Suprapubic skin (tissue), 4 donors: ENCODE measurements around the gene PTGES2. TPM values are rescaled to one million over a fixed set of nuclear protein-coding genes. Genes with fewer than 3 reads are reported as not detected.

Source experiments
- DNase-seq, 2 donors: peaks; one replicate each; pipeline ENCODE4 v3.0.0-alpha.2; 2019; ENCODE audit warnings: low spot score in 2 of 2
- H3K27ac ChIP-seq: fragments of 200-600 bp; sonication (generic); one replicate; pipeline ENCODE4 v1.5.1; 2019
- H3K27me3 ChIP-seq: fragments of 200-600 bp; sonication (generic); one replicate; pipeline ENCODE4 v1.5.1; 2019
- H3K36me3 ChIP-seq: fragments of 200-600 bp; sonication (generic); one replicate; pipeline ENCODE4 v1.5.1; 2019
- H3K4me1 ChIP-seq: fragments of 200-600 bp; sonication (generic); one replicate; pipeline ENCODE4 v1.5.1; 2019
- H3K4me3 ChIP-seq: fragments of 200-600 bp; sonication (generic); one replicate; pipeline ENCODE4 v1.5.1; 2019; ENCODE audit warnings: mild to moderate bottlenecking
- H3K9me3 ChIP-seq: fragments of 200-600 bp; sonication (generic); one replicate; pipeline ENCODE4 v1.5.1; 2019
- EP300 ChIP-seq: sonication (generic); formaldehyde crosslinking; IDR thresholded peaks from one replicate; pipeline ENCODE4 v1.6.1; 2017; ENCODE audit warnings: antibody characterized with exemption
- POLR2A ChIP-seq, 2 donors: fragments of 450-650 bp; IDR thresholded peaks; one replicate each; pipeline ENCODE4 v1.6.1; 2017; ENCODE audit warnings: antibody characterized with exemption in 2 of 2, mild to moderate bottlenecking in 2 of 2, moderate library complexity in 2 of 2
- POLR2AphosphoS5 ChIP-seq, 3 donors: sonication (generic); formaldehyde crosslinking; IDR thresholded peaks; one replicate each; pipeline ENCODE4 v1.6.1; 2017; ENCODE audit warnings: antibody characterized with exemption in 3 of 3
- WGBS: methylation state at CpG from one replicate; pipeline ENCODE4 v1.1.5; 2018; 5-methylcytosine and 5-hydroxymethylcytosine counted together
- total RNA-seq, 4 donors: library from RNA; depleted of rRNA; stranded (reverse); fragments of >200 nt; gene quantifications; one replicate each; pipeline ENCODE4 v1.1.0, GENCODE V29; 2016
- TF ChIP-seq, protein P1 (sequence below), 2 donors: fragments of 200-600 bp in 1 of 2; fragments of 450-650 bp in 1 of 2; sonication (generic) in 1 of 2; IDR thresholded peaks; one replicate each; pipeline ENCODE4 v1.5.1; 2016 to 2019; ENCODE audit warnings: antibody characterized with exemption in 2 of 2, mild to moderate bottlenecking in 1 of 2, moderate library complexity in 1 of 2

The PTGES2 gene
- total RNA-seq, 4 donors from 2014 or later = 47.4 to 76.0 (median 55.9) TPM

DNA sequence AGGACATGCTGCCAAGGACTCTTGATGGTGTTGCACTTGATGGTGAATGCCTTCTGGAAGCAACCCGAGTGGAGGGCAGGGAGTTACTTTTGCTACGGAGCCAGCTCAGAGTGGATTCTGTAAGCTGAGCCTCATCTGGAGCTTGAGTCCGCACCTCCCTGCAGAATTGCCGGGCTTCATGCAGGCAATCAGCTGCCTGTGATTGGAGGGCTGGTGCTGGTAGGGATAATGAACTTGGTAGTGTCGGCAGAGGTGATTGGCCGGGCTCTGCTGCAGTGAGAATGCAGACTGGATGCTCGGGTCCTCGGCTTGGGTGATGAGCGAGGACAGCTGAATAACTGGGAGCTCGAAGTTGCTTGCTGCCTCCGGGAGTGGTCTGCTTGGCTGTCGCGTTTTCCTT lies 36.4 kb downstream of the PTGES2 start:
- peak; percentile 76 to 84 for DNase-seq

DNA sequence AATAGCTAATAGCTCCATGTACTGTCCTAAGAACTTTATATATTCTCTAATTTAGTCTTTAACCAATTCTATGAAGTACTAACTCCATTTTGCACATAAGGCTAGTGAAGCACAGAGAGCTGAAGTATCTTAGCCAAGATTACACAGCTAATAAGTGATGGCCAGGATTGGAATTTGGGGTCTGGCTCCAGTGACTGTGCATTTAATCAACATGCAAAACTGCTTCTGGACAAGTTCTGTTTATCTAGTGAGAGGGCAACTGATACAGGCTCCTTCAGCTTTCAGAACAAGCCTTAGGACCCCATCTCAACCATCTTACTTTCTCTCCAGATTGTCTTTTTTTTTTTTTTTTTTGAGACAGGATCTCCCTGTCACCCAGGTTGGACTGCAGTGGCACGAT lies 38.2 kb downstream of the PTGES2 start:
- no peak overlapping the region for H3K4me3 ChIP-seq
- H3K9me3 ChIP-seq = no peaks in the 10 kb centered on the region
- TF ChIP-seq POLR2A (IDR thresholded peaks at IDR 0.05) (no peak), EP300 (no peak), POLR2AphosphoS5 (IDR thresholded peaks at IDR 0.05) (no peak)
- TF ChIP-seq, protein P1, sequence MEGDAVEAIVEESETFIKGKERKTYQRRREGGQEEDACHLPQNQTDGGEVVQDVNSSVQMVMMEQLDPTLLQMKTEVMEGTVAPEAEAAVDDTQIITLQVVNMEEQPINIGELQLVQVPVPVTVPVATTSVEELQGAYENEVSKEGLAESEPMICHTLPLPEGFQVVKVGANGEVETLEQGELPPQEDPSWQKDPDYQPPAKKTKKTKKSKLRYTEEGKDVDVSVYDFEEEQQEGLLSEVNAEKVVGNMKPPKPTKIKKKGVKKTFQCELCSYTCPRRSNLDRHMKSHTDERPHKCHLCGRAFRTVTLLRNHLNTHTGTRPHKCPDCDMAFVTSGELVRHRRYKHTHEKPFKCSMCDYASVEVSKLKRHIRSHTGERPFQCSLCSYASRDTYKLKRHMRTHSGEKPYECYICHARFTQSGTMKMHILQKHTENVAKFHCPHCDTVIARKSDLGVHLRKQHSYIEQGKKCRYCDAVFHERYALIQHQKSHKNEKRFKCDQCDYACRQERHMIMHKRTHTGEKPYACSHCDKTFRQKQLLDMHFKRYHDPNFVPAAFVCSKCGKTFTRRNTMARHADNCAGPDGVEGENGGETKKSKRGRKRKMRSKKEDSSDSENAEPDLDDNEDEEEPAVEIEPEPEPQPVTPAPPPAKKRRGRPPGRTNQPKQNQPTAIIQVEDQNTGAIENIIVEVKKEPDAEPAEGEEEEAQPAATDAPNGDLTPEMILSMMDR (IDR thresholded peaks at IDR 0.05) = no peak
- H3K4me1 ChIP-seq = peaks cover 36% of the 10 kb centered on the region
- H3K27ac ChIP-seq = no peak overlapping the region
- H3K36me3 ChIP-seq = no peaks in the 10 kb centered on the region
- H3K27me3 ChIP-seq = no peaks in the 10 kb centered on the region
- no peak for DNase-seq
- 84% methylated on average over 1 of the region's 1 CpG for WGBS

More for the DNA sequence above, 36.4 kb downstream of the PTGES2 start:
- Histone ChIP-seq H3K4me1 (peaks cover 48% of the 10 kb centered on the region), H3K27me3 (no peaks in the 10 kb centered on the region), H3K4me3 (no peak overlapping the region), H3K36me3 (no peaks in the 10 kb centered on the region), H3K9me3 (no peaks in the 10 kb centered on the region), H3K27ac (peak overlapping the region; percentile 24)
- TF ChIP-seq, protein P1 (IDR thresholded peaks at IDR 0.05) = no peak
- TF ChIP-seq POLR2A (IDR thresholded peaks at IDR 0.05) (no peak), POLR2AphosphoS5 (IDR thresholded peaks at IDR 0.05) (no peak), EP300 (no peak)
- WGBS = 46% methylated on average over 12 of the region's 13 CpGs

DNA sequence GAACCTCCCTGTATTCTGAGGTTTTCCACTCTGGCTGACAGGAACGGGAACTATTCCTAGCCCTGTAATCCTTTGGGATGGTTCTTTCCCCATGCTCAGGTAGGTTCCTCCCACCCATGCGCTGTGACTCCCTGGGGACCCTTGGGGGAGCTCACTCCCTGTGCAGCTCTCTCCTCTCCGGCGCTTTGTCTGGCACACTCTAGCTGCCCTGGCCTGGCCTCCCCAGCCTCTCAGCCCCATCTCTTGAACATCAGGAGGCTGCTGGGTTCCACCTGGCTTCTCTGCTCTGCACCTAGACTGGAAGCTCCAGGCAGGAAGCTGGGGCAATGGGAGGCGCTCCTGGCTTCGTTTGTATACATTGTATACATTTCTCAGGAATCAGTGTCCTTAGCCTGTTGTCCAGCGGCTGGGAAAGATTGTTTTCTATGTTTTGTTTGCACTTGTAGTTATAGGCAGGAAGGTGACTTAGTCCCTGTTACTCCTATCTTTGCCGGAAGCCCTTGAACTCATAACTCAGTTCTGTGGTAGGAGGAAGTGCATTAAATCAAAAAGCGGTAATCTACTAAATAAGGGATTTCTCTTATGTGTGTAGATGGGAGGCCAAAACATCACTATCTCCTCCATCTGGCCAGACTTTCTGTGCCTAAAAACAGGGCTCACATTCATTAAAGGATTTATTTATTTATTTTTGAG lies 39.1 kb downstream of the PTGES2 start:
- WGBS = 77% methylated on average over 9 of the region's 9 CpGs

DNA sequence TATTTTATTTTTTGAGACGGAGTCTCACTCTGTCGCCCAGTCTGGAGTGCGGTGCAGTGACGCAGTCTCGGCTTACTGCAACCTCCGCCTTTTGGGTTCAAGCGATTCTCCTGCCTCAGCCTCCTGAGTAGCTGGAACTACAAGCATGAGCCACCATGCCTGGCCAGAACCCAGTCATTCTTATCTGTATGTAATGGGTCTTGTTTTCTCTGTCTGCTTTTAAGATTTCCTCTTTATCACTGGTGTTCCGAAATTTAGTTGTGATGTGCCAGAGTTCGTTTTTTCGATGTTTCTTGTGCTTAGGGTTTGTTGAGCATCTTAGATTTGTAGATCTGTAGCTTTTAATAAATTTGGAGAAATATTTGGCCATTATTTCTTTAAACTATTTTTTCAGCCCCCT lies 40.3 kb downstream of the PTGES2 start:
- WGBS = 78% methylated on average over 10 of the region's 10 CpGs
- no peaks in the 10 kb centered on the region for H3K9me3 ChIP-seq
- no peak overlapping the region for H3K4me3 ChIP-seq
- H3K27ac ChIP-seq = no peak overlapping the region
- H3K27me3 ChIP-seq = no peaks in the 10 kb centered on the region
- no peaks in the 10 kb centered on the region for H3K36me3 ChIP-seq
- TF ChIP-seq POLR2A (IDR thresholded peaks at IDR 0.05) = no peak
- TF ChIP-seq, protein P1 (IDR thresholded peaks at IDR 0.05) = no peak
- TF ChIP-seq EP300 = no peak
- TF ChIP-seq POLR2AphosphoS5 (IDR thresholded peaks at IDR 0.05) = no peak
- no peak for DNase-seq
- H3K4me1 ChIP-seq = peaks cover 21% of the 10 kb centered on the region

More for the DNA sequence above, 39.1 kb downstream of the PTGES2 start:
- Histone ChIP-seq H3K4me3 (no peak overlapping the region), H3K4me1 (peaks cover 27% of the 10 kb centered on the region), H3K27ac (no peak overlapping the region), H3K9me3 (no peaks in the 10 kb centered on the region), H3K27me3 (no peaks in the 10 kb centered on the region), H3K36me3 (no peaks in the 10 kb centered on the region)
- no peak for DNase-seq
- TF ChIP-seq EP300 (no peak), POLR2AphosphoS5 (IDR thresholded peaks at IDR 0.05) (no peak), POLR2A (IDR thresholded peaks at IDR 0.05) (no peak)
- TF ChIP-seq, protein P1 (IDR thresholded peaks at IDR 0.05) = no peak

DNA sequence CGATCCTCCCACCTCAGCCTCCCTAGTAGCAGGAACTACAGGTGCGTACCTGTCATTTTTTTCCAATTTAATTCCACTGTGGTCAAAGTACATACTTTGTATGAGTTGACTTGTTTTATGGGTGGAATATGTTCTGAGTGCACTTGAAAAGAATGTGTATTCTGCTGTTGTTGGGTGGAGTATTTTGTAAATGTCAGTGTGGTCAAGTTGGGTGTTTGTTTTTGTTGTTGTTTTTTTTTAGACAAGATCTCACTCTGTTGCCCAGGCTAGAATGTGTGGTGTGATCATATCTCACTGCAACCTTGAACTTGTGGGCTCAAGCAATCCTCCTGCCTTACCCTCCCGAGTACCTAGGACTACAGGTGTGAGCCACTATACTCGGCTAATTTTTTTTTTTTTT lies 41.6 kb downstream of the PTGES2 start:
- no peak for DNase-seq
- TF ChIP-seq POLR2AphosphoS5 (IDR thresholded peaks at IDR 0.05) (no peak), POLR2A (IDR thresholded peaks at IDR 0.05) (no peak), EP300 (no peak)
- TF ChIP-seq, protein P1 (IDR thresholded peaks at IDR 0.05) = no peak
- peaks cover 22% of the 10 kb centered on the region for H3K4me1 ChIP-seq
- no peaks in the 10 kb centered on the region for H3K9me3 ChIP-seq
- no peaks in the 10 kb centered on the region for H3K27me3 ChIP-seq
- 95% methylated on average over 4 of the region's 4 CpGs for WGBS
- H3K36me3 ChIP-seq = no peaks in the 10 kb centered on the region
- H3K4me3 ChIP-seq = no peak overlapping the region
- H3K27ac ChIP-seq = no peak overlapping the region
